ENCODE measurements around the gene SIM2.

SIM2 gene

DNA sequence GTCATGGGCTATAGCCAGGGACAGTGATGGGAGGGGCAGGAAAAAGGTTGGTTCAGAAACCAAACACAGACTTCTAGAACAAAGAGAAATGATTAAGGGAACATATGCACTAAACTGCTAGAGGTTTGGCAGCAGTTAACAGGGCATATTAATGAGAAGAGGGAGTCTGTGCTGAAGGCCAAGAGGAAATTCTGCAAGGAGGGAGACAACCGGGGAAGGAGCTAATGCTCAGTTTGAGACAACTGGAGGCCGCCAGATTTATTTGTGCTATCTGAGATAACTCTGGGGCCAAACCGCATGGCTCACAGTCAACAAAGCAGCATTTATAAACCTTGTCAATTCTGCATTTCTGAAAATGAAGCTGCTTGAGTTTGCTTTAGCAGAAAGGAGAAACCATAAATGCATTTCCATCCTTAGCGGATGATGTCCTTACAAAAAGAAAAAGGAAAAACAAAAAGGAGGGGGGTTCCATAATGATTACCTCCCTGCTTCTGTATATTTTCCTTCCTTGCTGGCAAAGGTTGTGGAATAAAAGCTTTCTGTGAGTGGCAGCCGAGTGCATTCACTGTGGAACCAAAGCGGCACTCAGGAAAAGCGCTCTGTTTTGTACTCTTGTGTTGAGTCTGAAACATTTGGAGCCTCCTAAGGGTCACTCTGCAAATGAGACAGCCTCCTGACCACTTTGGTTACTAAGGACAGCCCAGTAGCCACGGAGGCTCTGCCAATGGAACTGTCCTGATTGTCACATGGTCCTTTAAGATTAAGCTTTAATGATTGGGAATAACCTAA lies 70.3 kb downstream of the SIM2 start:
- no peak for FAIRE-seq

DNA sequence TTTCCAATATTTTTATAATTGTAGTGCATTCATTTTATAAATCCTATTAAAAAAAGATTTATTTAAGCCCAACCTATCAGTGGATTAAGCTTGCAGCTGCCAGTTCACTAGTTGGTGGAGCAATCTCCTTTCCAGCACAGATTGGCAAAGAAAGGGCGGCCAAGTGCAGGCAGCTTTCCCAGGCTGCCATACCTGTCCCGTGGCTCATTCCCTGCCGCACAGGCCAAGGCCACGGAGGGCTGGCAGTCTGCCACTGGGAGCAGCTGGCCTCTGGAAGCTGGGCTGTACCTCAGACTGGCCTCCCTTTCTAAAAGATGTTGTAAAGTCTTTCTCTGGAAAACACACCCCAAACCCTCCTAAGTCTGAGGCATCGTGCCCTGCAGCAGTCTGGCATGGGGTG lies 74.2 kb downstream of the SIM2 start:
- FAIRE-seq: no peak

DNA sequence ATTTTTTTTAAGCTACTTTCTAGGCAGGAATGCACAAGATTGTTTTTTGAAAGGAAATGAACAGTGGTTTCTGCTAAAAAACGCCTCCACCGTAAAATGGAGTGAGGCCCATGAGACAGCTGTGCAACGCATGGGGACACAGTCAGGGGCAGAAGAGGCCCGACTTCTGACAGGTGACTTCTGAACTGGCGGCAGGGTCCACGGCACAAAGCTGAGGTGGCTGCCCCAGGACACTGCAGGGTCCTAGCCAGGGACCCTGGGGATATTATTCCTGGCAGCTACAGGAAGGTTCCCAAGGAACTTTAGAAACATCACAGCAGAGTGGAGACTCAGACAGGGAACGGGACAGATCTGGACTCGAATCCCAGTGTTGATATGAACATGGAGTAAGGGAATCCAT lies 75.1 kb downstream of the SIM2 start:
- FAIRE-seq: no peak

DNA sequence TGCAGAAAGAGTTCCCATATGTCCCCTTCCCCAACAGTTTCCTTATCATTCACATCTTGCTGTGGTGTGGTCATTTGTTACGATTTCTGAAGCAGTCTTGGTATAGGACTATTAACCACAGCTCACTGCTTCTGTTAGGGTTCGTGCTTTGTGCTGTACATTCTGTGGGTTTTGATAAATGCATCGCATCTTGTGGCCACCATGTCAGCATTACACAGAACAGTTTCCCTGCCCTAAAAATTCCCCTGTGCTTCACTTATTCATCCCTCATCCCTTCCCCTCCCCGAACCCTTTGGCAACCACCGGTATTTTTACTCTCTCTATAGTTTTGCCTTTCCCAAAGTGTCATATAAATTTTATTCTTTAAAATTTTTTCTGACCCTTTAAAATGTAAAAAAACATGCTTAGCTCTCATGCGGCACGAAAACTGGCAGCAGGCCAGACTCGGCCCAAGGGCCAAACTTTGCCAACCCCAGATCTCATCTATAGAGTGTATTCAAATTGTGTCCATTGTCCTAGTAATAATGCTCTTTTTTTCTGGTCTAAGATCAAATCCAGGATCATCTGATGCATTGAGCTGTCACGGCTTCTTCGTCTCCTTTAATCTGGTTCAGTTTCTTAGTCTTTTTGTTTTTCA lies 78.2 kb downstream of the SIM2 start:
- no peak for FAIRE-seq

DNA sequence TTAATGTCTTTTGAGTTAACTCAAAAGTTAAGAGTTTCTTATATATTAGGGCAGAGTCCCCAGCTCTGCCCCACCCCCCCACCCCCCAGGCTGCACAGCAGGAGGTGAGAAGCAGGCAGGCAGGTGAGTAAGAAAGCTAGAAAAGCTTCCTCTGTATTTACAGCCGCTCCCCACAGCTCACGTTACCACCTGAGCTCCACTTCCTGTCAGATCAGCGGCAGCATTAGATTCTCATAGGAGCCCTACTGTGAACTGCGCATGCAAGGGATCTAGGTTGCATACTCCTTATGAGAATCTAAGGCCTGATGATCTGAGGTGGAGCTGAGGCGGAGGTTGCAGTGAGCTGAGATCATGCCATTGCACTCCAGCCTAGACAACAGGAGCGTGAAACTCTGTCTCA lies 81.9 kb downstream of the SIM2 start:
- no peak for FAIRE-seq

DNA sequence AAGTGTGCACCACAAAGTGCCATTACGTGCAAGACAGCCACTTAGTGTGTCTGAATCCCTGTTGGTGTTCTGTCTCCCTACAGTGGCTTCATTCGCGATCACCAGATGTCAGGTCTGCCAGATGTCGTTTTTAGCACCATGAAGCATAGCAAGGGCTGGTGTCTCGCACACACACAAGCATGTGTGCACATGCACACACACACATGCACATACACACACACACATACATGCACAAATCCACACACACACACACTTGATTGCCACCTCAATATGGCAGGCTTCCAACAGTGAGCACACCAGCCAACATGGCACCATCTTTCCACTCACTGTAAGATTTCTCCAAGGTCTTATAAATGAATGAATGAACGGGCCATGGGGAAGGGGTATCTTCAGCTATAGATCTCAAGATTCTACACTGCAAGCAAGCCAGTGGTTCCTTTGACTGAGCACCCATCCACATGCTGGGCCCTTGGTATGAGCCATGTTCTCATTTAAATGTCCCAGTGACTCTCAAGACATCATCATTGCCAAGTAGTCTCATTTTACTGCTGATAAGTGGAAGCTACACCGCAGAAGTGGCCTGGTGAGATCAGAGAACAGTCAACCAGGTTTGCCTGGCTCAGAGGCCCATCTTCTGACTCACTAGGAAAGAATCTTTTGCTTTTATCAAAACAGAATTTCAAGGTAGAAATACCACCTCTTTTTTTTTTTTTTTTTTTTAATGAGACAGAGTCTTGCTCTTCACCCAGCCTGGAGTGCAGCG lies 84.9 kb downstream of the SIM2 start:
- no peak for FAIRE-seq

DNA sequence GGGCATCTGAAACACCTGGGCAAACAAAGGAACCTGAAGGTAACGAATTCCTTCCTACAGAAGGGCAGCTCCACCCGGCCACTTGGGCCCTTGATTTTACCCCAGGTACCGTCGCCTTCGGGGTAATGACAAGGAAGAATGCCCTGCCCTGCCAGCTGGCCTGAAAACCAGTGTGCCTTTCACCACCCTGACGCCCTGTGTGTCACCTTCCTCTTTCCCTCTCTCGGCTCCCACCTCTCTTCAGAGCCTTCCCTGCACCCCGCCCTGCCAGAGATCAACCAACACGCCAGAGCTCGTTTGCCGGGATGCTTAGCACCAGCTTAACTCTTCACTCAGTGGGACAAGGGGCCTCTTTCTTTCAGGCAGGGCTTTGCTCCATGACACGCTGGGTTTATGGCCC lies 86.0 kb downstream of the SIM2 start:
- no peak for FAIRE-seq

DNA sequence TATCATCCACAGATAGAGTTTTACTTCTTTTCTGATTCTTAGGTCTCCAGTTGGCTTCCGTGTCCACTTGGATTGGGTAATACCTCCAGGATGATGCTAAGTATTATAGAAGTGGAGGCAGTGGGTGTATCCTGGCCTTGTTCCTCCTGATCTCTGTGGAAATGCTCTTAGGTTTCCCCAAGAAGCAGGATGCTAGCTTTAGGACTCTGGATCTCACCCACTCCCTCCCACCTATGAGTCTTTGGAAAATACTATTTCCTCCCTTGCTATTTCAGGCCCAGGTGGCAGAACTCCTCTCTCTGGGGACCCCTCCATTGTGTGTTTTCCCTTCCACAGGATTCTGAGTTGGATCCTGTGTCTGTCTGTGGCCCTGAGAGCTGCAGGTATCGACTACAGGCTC lies 86.7 kb downstream of the SIM2 start:
- FAIRE-seq: no peak

DNA sequence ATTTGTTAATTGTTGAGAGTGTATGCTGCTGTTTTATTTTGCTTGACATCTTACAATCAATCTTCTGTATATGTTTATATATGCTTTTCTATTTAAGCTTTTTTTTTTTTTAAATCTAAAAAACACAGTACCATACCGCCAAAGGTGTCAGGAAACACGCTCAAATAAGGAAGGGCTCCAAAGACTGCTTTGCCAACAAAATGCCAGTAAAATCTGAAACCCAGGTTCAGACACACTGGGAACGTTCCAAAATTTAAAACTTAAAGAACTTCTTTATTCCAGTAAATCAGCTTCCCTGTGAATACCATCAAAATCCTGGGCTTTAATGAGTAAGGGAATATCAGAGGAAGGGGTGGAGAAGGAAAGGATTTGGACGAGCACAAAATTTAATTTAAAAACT lies 87.3 kb downstream of the SIM2 start:
- FAIRE-seq: no peak

DNA sequence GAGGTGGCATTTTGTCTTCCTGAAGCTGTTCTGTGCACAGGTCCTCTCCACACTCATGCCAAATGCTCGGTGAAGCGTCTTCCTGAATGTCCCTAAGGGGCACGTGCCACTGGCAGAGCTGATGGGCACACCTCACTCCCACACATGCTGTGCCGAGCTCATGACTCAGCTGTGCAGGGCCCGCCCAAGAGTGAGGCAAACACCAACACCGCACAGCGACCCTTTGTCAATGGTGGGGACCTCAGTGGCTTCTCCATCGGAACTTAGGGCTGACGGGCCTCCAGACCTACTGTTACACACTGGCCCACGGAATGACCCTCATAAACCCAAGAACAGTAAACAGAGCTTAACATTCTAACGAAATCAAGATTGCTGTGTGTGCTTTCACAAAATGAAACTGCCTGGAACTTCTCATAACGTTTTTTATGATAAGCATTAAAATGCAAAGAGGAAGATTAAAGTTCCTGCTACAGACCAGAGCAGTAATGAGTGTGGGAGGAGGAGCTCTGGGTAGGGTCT lies 89.3 kb downstream of the SIM2 start:
- FAIRE-seq: no peak

DNA sequence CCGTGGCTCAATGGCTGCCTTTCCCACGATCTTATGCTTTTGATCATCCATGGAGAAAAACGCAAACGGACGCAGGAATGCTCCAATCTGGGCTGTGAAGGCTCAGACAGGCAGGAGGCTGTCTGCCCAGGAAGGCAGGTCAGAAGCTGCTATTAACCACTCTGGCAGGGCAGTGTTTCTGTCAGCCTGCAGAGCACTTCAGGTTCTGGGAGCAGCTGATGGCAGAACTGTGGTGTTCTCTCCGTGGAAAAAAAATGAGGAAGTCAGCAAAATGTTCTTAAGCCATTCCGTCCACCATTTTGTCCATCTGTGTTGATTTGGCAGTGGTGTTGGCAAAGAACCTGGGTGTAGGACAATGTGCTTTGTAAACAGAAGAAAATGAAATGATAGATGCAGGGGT lies 91.7 kb downstream of the SIM2 start:
- no peak for FAIRE-seq

DNA sequence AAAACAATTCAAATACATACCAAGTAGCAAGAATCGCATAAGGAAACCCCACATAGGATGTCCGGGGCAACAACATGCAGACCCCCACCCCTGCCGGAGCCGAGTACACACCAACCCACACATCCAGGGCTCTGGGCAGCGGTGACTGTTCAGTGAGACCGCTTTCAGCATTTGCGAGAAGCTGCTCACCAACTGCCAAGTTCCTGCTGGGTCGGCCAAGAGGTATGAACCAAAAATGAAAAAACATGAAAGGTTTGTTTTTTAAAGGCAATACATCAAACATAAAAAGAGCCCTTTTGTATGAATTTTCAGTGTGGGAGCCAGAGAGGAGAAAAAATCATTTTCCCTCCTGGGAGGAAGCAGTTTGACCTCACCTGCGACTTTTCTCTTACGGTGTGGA lies 92.3 kb downstream of the SIM2 start:
- FAIRE-seq: no peak

DNA sequence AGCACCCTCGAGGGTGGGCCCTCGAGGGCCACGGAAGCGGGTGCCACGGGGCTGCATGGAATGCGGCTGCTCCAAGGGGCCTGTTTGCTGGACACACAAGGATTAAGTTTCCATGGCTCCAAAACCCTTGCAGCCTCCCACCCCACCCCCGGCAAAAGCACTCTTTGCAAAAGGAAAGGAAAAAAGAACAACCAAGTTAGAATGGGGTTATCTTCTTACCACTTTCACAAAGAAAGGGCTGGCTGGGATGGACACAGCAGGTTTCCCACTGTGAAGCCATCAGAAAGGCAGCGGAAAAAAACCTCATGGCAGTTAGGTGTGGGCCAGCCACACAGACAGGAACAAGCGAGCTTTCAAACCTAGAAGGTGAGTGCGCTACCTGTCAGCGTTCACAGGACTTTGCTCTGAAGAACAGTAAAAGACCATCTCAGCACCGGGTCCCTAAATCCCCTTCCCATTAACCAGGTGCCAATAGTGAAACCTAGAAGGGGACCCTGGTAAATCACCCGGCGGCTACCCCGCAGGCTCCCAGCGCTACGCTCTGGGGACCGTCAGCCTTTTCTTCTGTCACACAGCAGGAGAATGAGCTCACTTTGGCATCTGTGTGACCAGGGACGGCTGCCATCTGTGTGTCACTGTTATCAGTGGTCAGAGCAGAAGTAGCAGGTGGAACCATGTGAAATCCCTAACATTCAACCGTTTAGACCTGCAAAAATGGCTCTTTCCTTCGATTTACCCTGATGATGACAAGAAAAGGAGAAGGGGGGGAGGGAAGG lies 93.0 kb downstream of the SIM2 start:
- FAIRE-seq: no peak

DNA sequence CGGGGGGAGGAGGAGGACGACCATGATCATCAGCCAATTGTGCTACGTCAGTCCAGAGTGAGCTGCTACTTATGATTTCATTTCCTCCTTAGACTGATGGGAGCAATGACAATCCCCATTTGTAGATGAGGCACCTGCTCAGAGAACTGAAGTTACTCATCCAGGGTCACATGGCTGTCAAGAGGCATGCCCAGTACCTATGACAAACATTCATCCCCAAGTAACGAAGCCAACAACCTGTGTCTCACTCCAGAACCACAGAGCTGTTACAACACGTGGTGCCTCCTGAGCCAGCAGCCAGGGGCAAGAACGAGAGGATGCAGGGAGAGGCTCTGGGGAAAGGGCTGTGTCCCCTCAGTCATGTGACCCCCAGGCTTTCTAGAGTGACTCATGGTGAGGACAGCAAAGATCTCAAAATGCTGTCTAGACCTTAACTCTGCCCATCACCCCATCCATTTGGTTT lies 93.6 kb downstream of the SIM2 start:
- FAIRE-seq: no peak

DNA sequence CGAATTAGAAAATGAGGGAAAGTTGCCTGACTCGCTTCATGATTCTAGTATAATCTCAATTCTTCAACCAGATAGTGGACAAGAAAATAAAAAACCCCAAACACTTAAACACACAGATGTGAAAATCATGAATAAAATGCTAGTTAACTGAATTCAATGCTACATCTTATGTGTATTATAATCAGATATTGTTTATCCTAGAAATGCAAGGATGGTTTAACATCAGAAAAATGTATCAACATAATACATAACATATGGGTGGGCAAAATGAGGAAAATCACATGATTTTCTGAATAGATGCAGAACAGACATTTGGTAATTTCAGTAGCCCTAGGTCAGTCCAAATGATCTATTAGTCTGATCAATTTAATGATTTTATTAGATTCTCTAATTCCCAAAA lies 97.2 kb downstream of the SIM2 start:
- no peak for FAIRE-seq

DNA sequence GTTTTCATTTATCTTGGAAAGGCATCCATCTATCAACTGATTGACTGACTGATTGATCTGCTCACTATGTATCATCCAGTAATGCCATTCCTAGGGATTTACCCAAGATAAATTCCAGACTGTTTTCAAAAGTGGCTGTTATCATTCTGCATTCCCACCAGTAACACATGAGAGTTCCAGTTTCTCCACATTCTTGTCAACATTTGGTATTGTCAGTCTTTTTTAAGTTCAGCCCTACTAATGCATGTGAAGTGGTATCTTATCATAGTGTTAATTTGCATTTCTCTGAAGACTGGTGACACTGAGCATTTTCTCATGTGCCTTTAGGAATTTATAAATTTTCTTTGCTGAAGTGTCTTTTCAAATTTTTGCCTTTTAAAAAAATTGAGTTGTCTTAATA lies 99.6 kb downstream of the SIM2 start:
- FAIRE-seq: no peak

All from G401.6 (cell line).